Neural cell (in vitro differentiated cells): ENCODE measurements around the gene DOCK2. TPM values are rescaled to one million over a fixed set of nuclear protein-coding genes. Genes with fewer than 3 reads are reported as not detected.

ENCODE experiments used
- H2AFZ ChIP-seq: fragments of 200-600, 300-800 bp; sonication (generic), shearing (Covaris generic); 2 replicates; pipeline ENCODE4 v1.6.0; 2014; ENCODE audit warnings: low read depth, mild to moderate bottlenecking, antibody characterized with exemption, low read length, moderate library complexity
- H3F3A ChIP-seq: fragments of 200-600 bp; shearing (Covaris generic); 2 replicates; pipeline ENCODE4 v1.6.1; 2016; ENCODE audit warnings: mild to moderate bottlenecking, moderate library complexity, mixed read lengths, antibody characterized with exemption, low read length; ENCODE audit not compliant: insufficient read depth, poor library complexity, severe bottlenecking
- H3K27ac ChIP-seq: fragments of 200-600, 300-800 bp; sonication (generic), shearing (Covaris generic); 2 replicates; pipeline ENCODE4 v1.5.1; 2014; ENCODE audit warnings: mild to moderate bottlenecking, low read length, moderate library complexity
- H3K27me3 ChIP-seq: fragments of 300-800, 200-600 bp; sonication (generic), shearing (Covaris generic); 2 replicates; pipeline ENCODE4 v1.6.0; 2014; ENCODE audit warnings: mild to moderate bottlenecking, low read depth, low read length, moderate library complexity; ENCODE audit not compliant: insufficient read depth
- H3K36me3 ChIP-seq: fragments of 300-800, 200-600 bp; sonication (generic), shearing (Covaris generic); 2 replicates; pipeline ENCODE4 v1.5.1; 2014; ENCODE audit warnings: mild to moderate bottlenecking, antibody characterized with exemption, low read length, moderate library complexity; ENCODE audit not compliant: insufficient read depth
- H3K4me2 ChIP-seq: fragments of 300-800, 200-600 bp; sonication (generic), shearing (Covaris generic); 2 replicates; pipeline ENCODE4 v1.6.0; 2014; ENCODE audit warnings: mild to moderate bottlenecking, low read length
- H3K4me3 ChIP-seq: fragments of 300-800, 200-600 bp; sonication (generic), shearing (Covaris generic); 2 replicates; pipeline ENCODE4 v1.5.1; 2014; ENCODE audit warnings: mild to moderate bottlenecking, low read length, moderate library complexity
- H3K79me2 ChIP-seq: fragments of 200-600 bp; shearing (Covaris generic); replicated peaks from 2 replicates; pipeline ENCODE4 v1.6.0; 2014; ENCODE audit warnings: mild to moderate bottlenecking, low read length, moderate library complexity; ENCODE audit not compliant: insufficient read depth
- H3K9ac ChIP-seq: fragments of 300-800, 200-600 bp; sonication (generic), shearing (Covaris generic); 2 replicates; pipeline ENCODE4 v1.6.1; 2016; ENCODE audit warnings: mild to moderate bottlenecking, low read length, mixed read lengths
- H3K9me2 ChIP-seq: fragments of 200-600 bp; shearing (Covaris generic); 2 replicates; pipeline ENCODE4 v1.6.1; 2016; ENCODE audit warnings: mild to moderate bottlenecking, low read length, mixed read lengths; ENCODE audit not compliant: insufficient read depth
- H3K9me3 ChIP-seq: fragments of 200-600, 300-800 bp; sonication (generic), shearing (Covaris generic); 2 replicates; pipeline ENCODE4 v1.6.1; 2016; ENCODE audit warnings: mild to moderate bottlenecking, mixed run types, low read length, moderate library complexity, mixed read lengths
- H4K20me1 ChIP-seq: fragments of 200-600 bp; shearing (Covaris generic); 2 replicates; pipeline ENCODE4 v1.6.1; 2016; ENCODE audit warnings: mild to moderate bottlenecking, mixed run types; ENCODE audit not compliant: insufficient read depth
- CTCF ChIP-seq: fragments of 450-650 bp; IDR thresholded peaks from 2 replicates; pipeline ENCODE4 v1.5.1; 2014; ENCODE audit warnings: antibody characterized with exemption, mild to moderate bottlenecking, moderate library complexity; ENCODE audit not compliant: poor library complexity, severe bottlenecking
- EP300 ChIP-seq: fragments of 450-650 bp; conservative IDR thresholded peaks from 2 replicates; pipeline ENCODE4 v1.6.1; 2014; ENCODE audit warnings: antibody characterized with exemption, mild to moderate bottlenecking, moderate library complexity; ENCODE audit not compliant: poor library complexity, severe bottlenecking
- EZH2 ChIP-seq: fragments of 200-600, 300-800 bp; shearing (Covaris generic), sonication (generic); IDR thresholded peaks from 2 replicates; pipeline ENCODE4 v1.6.1; 2014; ENCODE audit warnings: antibody characterized with exemption, low read length, borderline replicate concordance, mild to moderate bottlenecking; ENCODE audit not compliant: insufficient read depth, poor library complexity, severe bottlenecking
- MXI1 ChIP-seq: fragments of 450-650 bp; conservative IDR thresholded peaks from 2 replicates; pipeline ENCODE4 v1.6.1; 2014; ENCODE audit warnings: antibody characterized with exemption, mild to moderate bottlenecking; ENCODE audit not compliant: poor library complexity, severe bottlenecking
- POLR2AphosphoS5 ChIP-seq: IDR thresholded peaks from 2 replicates; pipeline ENCODE4 v1.6.1; 2012
- RAD21 ChIP-seq: fragments of 450-650 bp; conservative IDR thresholded peaks from 2 replicates; pipeline ENCODE4 v1.6.1; 2014; ENCODE audit warnings: antibody characterized with exemption, mild to moderate bottlenecking, moderate library complexity
- REST ChIP-seq: IDR thresholded peaks from 2 replicates; pipeline ENCODE4 v1.6.1; 2012; ENCODE audit warnings: borderline replicate concordance
- SMC3 ChIP-seq: fragments of 450-650 bp; conservative IDR thresholded peaks from 2 replicates; pipeline ENCODE4 v1.6.1; 2014; ENCODE audit warnings: antibody characterized with exemption, mild to moderate bottlenecking, moderate library complexity; ENCODE audit not compliant: poor library complexity
- TAF1 ChIP-seq: IDR thresholded peaks from 2 replicates; pipeline ENCODE4 v1.6.1; 2012; ENCODE audit warnings: low read depth
- polyA plus RNA-seq: library from polyadenylated mRNA; depleted of rRNA; stranded (reverse); fragments of >200 nt; gene quantifications from 2 replicates; pipeline ENCODE4 v1.2.3, GENCODE V29; 2014

DOCK2 gene
- polyA plus RNA-seq, 1 donor from 2014 or later = 0.15 TPM

GRCh38 chr5:169744336-169744735, 107.3 kb downstream of the DOCK2 start:
- H4K20me1 ChIP-seq = no peaks in the 10 kb centered on the region
- no peak overlapping the region for H2AFZ ChIP-seq
- no peak overlapping the region for H3K27ac ChIP-seq
- H3K9me3 ChIP-seq = no peaks in the 10 kb centered on the region
- H3K27me3 ChIP-seq = no peaks in the 10 kb centered on the region
- no peaks in the 10 kb centered on the region for H3K9me2 ChIP-seq
- no peak overlapping the region for H3K9ac ChIP-seq
- no peaks in the 10 kb centered on the region for H3K36me3 ChIP-seq
- H3F3A ChIP-seq = no peaks in the 10 kb centered on the region
- TF ChIP-seq TAF1 (no peak), EP300 (no peak), EZH2 (no peak), POLR2AphosphoS5 (no peak), RAD21 (no peak), CTCF (no peak), MXI1 (no peak), SMC3 (no peak), REST (no peak)
- no peak overlapping the region for H3K4me3 ChIP-seq
- H3K4me2 ChIP-seq = no peak overlapping the region
- no peaks in the 10 kb centered on the region for H3K79me2 ChIP-seq

- Histone ChIP-seq H3K36me3 (no peaks in the 10 kb centered on the region), H3K27me3 (no peaks in the 10 kb centered on the region), H3F3A (no peaks in the 10 kb centered on the region), H4K20me1 (no peaks in the 10 kb centered on the region), H3K27ac (no peak overlapping the region), H3K79me2 (no peaks in the 10 kb centered on the region), H3K4me3 (no peak overlapping the region), H3K9ac (no peak overlapping the region), H3K4me2 (no peak overlapping the region), H3K9me2 (no peaks in the 10 kb centered on the region), H3K9me3 (no peaks in the 10 kb centered on the region), H2AFZ (no peak overlapping the region)
- no peak for TF ChIP-seq REST
- no peak for TF ChIP-seq MXI1
- TF ChIP-seq SMC3 = no peak
- TF ChIP-seq CTCF = no peak
- TF ChIP-seq EP300 = no peak
- TF ChIP-seq EZH2 = no peak
- no peak for TF ChIP-seq POLR2AphosphoS5
- TF ChIP-seq RAD21 = no peak
- no peak for TF ChIP-seq TAF1
Measured at GRCh38 chr5:169745441-169746146, 108.5 kb downstream of the DOCK2 start.
